ENCODE measurements around the gene LRMDA.

GRCh38 chr10:76034353-76035205, 603.2 kb downstream of the LRMDA start:
- no peak for TF ChIP-seq POLR2A (IDR thresholded peaks at IDR 0.05)
- no peak for TF ChIP-seq CTCF (IDR thresholded peaks at IDR 0.05)
